CD4-positive, alpha-beta T cell treated with Interleukin-15 for 4 hours (primary cell): ENCODE data around the gene LIMS2.

Experiments
- DNase-seq: peaks from one replicate; pipeline ENCODE4 v3.0.0-alpha.2; 2020; ENCODE audit warnings: low spot score

LIMS2 gene

DNA sequence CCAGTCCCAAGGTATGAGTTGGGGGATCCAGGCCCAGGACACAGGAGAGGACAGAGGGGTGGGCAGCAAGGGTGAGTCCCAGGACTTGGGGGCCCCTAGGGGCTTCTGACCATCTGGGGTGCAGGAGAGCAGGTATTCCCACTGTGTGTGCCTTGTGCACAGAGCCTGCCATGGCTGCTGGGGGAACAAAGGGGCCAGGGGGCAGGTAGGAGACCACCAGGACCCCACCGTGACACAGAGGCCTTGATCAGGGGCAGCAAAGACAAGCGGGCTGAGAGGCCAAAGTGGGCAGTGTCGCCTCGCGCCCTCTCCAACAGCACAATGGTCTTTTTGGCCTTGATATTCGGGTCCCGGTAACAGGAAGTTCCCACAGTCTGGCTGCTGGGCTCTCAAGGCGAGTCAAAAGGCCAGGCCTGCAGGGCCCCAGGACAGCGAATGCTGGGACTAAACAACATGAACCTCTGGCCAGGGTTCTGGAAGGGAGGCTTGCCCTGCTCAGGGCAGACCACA lies 41.7 kb downstream of the LIMS2 start:
- no peak for DNase-seq

DNA sequence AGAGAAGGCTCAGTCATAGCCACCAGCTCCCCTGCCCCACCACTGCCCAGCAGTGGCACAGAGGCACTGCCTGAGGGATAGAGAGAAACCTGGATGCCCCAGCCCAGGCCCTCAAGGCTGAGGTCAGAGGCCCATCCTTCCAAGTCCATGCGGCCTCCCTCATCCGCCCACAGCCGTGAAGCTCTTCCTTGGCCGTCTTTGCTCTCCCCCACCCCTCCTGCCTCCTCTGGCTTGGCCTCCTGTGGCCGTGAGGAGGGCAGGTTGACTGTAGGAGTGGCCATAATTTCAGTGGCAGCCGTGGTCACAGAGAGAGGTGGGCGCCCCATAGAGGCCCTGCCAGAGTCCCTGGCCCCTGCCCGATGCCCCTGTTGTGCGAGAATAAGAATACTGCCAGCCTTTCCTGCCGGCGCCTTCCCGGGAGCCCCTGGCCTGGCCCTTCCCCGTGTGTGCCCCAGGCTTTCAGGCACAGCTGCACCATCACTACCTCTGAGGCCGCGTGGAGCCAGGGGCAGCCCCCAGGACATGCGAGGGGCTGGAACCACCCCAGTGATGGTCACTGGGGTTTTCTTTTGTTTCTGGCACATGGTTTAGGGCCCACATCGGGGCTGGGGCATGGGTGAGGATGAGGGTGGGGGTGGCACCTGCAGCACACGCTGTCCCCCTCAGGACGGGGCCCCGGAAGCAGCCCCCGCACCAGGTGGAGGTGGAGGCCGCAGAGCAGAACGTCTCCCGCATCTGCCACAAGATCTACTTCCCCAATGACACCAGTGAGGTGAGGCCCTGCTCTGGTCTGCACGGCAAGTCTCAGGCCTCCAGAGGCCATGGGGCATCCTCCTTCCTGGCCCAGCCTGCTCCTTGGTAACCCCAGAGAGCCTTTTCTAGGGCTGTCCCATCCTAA lies 42.5 kb downstream of the LIMS2 start:
- DNase-seq: no peak

DNA sequence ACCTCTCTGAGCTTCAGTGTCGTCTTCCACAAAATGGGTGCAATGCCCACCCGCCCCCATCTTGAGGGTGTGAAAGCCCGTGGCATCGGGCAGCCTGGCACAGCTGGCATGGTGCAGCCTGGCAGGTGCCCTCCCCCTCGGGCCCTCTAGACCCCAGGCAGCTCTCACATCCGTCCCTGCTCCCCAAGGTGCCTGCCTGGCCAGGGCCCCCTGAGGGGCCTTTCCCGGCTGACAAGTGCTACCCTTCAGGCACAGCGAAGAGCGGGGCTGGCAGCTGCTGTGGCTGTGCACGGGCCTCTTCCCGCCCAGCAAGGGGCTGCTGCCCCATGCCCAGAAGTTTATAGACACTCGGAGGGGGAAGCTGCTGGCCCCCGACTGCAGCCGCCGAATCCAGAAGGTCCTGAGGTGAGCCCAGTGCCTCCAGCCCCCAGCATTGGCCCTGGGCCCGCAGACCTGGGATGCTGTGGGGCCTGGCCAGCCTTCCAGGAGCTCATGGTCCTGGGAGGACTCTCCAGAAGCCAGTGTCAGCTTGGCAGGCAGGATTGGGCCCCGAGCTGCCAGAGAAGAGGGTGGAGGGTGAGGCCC lies 43.2 kb downstream of the LIMS2 start:
- DNase-seq: no peak

DNA sequence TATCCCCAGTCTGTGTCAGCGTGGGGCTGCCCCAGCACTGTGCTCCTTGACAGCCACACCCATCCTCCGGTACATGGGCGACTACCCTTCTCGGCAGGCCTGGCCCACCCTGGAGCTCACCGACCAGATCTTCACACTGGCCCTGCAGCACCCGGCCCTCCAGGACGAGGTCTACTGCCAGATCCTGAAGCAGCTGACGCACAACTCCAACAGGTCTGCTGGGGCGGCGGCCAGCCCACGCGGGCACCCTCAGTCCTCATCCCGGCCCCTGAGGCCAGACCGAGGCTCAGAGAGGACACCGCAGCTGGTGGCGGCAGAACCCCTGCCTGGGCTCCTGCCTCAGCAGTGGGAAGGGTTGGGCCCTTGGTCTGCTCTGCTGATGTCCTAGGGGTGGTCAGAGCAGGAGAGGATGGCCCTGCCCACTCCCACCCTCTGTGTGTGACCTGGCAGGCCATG lies 43.8 kb downstream of the LIMS2 start:
- no peak for DNase-seq

- DNase-seq: no peak
These were observed 44.3 kb downstream of the LIMS2 start for GRCh38 chr2:127630864-127631540.

GRCh38 chr2:127630096-127630863 lies 45.0 kb downstream of the LIMS2 start:
- DNase-seq: no peak

DNA sequence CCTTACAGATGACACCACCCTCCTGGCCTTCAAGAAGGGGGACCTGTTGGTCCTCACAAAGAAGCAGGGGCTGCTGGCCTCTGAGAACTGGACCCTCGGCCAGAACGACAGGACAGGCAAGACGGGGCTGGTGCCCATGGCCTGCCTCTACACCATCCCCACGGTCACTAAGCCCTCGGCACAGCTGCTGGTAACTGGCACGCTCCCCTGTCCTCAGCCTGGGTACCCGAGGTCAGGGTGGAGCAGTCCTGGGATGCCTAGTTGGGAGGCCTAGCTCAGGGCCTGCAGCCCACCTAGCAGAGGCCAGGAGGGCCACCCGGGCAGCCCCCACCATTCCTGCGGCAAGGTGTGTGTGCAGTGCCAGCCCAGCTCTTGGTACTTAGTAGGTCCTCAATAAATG lies 45.7 kb downstream of the LIMS2 start:
- DNase-seq: no peak

DNA sequence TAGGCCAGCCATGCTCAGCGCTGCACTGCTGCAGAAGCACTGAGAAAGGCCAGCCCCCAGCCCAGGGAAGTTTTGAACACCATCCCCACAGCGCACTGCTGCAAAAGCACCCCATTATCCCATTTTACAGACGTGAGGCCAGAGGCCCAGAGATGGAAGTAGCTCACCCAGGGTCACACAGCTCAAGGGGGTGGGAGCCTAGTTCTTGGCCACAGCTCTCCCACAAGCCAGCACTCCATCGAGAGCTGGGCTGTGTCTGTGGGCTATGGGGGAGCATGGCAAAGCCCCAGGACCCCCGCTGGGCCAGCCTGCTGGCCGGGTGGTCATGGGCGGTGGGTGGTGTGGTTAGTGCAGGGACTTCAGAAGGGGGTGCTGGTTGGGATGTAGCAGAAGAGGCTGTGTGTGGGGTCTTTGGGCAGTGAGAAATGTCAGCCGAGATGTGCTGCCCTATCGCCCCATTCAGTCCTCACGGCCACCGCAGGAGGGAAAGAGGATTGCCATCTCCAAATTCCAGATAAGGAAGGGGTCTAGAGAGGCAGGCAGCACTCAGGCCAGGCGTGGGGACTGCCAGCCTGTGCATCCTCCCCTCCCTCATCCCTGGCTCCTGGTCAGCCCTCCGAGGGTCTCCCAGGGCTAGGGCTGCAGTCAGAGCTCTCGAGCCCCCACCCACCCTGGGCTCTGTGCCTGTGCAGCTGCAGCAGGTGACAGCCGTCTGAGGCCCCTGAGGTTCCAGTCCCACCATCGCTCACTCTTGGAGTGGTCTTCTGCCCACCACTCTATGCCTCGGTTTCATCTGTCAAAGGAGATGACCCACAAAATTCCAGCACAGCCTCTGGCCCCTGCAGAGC lies 46.3 kb downstream of the LIMS2 start:
- DNase-seq: no peak

- DNase-seq: no peak
These were observed 47.4 kb downstream of the LIMS2 start for GRCh38 chr2:127627740-127628571.

GRCh38 chr2:127626917-127627739 lies 48.2 kb downstream of the LIMS2 start:
- no peak for DNase-seq

DNA sequence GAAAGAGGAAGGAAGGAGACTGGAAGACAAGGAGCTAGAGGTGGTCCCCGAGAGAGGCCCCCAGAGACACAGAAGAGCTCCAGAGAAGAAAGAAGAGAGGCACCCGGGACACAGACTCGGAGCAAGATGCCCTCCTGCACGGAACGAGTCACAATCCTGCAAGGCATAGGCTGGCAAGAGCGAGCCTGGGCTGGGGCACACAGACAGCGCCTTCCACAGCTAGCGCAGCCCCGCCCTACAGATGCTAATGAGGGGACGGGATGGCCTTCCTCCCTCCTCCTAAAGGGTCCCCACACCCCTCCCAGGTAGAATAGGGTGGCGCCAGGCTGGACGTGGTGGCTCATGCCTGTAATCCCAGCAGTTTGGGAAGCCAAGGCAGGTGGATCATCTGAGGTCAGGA lies 49.2 kb downstream of the LIMS2 start:
- DNase-seq: no peak

- no peak for DNase-seq
These were observed 49.8 kb downstream of the LIMS2 start for GRCh38 chr2:127625572-127625951.

DNA sequence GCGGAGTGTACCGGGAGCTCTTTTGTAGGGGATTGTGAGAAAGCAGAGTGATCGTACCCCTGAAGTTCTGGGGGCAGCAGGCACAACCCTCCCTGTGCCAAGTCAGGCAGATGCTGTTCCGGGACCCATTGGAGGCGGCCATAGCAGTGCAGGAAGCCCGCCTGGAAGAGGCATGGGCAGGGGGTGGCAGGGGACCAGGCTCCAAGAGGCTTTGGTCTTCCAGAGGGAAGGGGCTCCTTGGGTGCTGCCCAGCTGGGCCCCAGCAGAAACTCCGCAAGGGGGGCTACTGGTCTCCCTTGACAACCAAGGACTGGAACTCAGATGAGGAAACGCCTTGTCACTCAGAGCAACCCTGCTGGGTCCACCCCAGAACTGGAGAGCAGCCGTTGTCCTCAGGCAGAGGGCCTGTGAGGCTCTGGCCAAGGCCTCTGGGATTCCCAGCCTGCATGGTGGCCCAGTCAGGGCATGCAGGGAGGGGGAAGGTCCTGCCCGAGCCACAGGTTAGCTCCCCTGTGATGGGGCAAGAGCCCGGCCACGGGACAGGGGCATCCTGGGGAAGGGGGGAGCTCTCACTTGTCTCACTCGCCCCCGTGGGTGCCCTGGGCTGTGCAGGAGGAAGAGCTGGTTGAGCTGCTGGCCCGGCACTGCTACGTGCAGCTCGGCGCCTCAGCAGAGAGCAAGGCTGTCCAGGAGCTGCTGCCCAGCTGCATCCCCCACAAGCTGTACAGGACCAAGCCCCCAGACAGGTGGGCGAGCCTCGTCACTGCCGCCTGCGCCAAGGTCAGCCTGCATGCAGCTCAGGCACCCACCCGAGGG lies 50.4 kb downstream of the LIMS2 start:
- no peak for DNase-seq

DNA sequence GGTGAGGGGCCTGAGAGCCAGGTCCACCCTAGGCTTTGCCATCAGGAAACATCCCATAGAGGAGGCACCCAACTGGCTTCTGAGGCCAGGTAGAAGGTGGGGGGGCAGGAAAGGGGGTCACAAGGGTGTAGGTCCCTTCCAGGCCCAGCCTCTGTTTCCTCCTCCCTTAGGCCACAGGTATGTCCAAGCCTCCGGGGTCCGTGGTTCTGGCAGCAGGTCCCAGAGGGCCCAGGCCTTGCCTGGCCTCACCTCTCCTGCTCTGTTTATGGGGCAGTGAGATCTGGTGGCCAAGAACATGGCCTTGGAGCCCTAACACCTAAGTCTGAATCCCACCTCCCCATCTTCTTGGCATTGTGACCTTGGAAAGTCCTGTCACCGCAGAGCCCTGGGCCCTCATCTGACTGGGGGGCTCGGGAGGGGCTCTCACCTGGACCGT lies 51.0 kb downstream of the LIMS2 start:
- no peak for DNase-seq

DNA sequence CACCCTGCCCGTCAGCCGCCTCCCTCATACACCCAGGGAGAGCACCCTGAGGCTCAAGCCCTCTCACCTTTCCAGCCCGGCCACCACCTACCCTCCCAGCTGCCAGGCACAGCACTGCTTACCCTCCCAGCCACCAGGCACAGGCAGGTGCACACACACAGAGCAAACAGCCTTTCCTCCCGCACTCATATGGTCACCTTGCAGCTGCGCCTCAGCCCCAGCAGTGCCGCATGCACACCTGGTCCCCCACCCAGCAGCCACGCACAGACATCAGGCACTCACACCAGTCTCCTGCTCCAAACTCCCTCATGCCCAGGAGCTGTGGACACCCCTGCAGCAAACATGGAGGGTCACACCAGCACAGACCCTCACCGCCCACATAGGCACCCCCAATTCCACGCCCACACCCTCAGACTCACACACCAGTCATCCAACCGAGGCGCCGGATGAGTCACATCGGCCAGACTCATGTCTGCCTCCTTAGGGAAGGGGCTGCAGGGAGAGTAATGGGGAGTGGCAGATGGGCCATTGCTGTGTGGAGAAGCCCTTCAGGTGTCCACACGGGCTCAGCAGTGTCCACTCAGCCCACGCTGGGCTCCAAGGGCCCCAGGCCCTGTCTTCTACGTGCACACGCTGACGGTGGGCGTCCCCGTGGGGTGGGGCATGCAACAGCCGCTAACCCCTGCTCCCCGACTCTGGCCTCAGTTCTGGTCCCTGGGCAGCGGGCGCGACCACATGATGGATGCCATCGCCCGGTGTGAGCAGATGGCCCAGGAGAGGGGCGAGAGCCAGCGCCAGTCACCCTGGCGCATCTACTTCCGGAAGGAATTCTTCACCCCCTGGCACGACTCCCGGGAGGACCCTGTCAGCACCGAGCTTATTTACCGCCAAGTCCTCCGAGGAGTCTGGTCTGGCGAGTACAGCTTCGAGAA lies 51.7 kb downstream of the LIMS2 start:
- DNase-seq: no peak

- no peak for DNase-seq
These were observed 52.6 kb downstream of the LIMS2 start for GRCh38 chr2:127622561-127623387.
